ENCODE measurements around the gene HS3ST2. TPM values are rescaled to one million over a fixed set of nuclear protein-coding genes. Genes with fewer than 3 reads are reported as not detected.

HS3ST2 gene
- polyA plus RNA-seq, 1 experiment = not detected

DNA sequence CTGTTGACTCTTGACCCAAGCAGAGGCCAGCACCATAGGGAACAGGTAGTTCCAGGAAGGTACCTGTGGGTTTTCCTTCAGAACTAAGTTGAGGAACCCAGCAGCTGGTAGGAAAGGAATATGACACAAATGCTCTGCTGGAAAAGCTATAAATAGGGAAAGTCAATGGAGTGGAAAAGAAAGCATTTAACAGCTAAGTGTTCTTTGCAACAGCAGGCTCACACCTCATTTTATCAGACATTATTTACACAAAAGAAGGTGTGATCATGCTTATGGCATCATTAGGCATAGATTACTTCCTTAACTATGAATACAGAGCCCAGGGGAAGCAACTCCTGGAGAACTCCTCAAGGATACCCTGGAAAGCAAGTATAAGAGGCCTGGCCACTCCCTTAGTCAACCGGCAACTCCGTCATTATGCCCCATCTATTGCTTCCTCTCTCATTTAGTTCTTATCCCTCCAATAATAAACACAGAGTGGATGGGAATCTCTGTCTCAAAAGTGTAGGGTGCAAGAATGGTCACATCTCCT, 128.1 kb downstream of the HS3ST2 start:
- no peak for DNase-seq (ENCODE audit: low read depth, low spot score)
- CTCF ChIA-PET = no interaction called here
- POLR2A ChIA-PET = no interaction called here
- no peak overlapping the region for H3K4me3 ChIP-seq (ENCODE audit: low read depth, low read length)
- TF ChIP-seq, protein P1, sequence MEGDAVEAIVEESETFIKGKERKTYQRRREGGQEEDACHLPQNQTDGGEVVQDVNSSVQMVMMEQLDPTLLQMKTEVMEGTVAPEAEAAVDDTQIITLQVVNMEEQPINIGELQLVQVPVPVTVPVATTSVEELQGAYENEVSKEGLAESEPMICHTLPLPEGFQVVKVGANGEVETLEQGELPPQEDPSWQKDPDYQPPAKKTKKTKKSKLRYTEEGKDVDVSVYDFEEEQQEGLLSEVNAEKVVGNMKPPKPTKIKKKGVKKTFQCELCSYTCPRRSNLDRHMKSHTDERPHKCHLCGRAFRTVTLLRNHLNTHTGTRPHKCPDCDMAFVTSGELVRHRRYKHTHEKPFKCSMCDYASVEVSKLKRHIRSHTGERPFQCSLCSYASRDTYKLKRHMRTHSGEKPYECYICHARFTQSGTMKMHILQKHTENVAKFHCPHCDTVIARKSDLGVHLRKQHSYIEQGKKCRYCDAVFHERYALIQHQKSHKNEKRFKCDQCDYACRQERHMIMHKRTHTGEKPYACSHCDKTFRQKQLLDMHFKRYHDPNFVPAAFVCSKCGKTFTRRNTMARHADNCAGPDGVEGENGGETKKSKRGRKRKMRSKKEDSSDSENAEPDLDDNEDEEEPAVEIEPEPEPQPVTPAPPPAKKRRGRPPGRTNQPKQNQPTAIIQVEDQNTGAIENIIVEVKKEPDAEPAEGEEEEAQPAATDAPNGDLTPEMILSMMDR (IDR thresholded peaks at IDR 0.05; ENCODE audit: low read depth, low read length) = no peak
- H3K27me3 ChIP-seq (ENCODE audit: control insufficient read depth, insufficient read depth, low read length) = no peaks in the 10 kb centered on the region
- no peak overlapping the region for H3K27ac ChIP-seq (ENCODE audit: low read depth, low read length)
- H3K9me3 ChIP-seq (ENCODE audit: control insufficient read depth, insufficient read depth, low read length) = no peaks in the 10 kb centered on the region

DNA sequence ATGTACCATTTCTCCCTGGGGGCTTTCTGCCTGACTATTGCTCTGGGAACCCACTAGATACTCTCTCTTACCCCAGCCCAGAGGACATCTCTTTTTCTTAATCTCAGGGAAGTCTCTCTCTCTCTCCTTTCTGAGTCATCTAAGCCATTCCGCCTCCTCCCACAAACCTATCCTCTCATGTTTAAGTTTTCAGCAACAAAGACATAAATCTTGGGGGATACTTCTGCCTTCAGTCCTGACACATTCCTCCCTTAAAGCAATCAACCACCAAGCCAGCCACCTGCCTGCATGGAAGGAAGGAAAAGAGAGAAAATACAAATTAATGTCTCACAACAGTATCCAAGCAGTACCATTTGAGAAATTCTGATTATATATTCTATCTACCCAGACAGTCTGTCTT, 128.8 kb downstream of the HS3ST2 start:
- POLR2A ChIA-PET = no interaction called here
- CTCF ChIA-PET = no interaction called here
- Histone ChIP-seq H3K9me3 (ENCODE audit: control insufficient read depth, insufficient read depth, low read length) (no peaks in the 10 kb centered on the region; the same call in 1 of the 2 replicates), H3K27ac (ENCODE audit: low read depth, low read length) (no peak overlapping the region), H3K27me3 (ENCODE audit: control insufficient read depth, insufficient read depth, low read length) (peaks cover 4% of the 10 kb centered on the region), H3K4me3 (ENCODE audit: low read depth, low read length) (no peak overlapping the region)
- TF ChIP-seq, protein P1 (IDR thresholded peaks at IDR 0.05; ENCODE audit: low read depth, low read length) = no peak
- no peak for DNase-seq (ENCODE audit: low read depth, low spot score)

DNA sequence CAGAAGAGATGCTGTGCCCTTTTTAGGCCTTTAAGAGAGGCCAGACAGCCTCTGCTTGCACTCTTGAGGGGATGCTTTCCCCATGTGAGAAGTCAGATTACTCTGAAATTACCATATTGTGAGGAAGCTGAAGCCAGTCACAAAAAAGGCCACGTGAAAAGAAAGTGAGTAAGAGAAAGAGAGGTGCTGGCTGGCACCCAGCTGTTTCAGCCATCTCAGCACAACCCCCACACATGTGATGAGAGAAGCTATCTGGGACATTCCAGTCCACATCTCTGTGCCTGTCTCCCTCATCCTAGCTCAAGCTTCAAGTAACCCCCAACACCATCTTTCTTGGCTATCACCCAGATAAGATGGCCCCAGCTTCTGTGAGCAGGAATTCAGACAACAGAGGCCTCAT, 131.4 kb downstream of the HS3ST2 start:
- Histone ChIP-seq H3K27me3 (ENCODE audit: control insufficient read depth, insufficient read depth, low read length) (peaks cover 7% of the 10 kb centered on the region), H3K27ac (ENCODE audit: low read depth, low read length) (no peak overlapping the region), H3K4me3 (ENCODE audit: low read depth, low read length) (no peak overlapping the region), H3K9me3 (ENCODE audit: control insufficient read depth, insufficient read depth, low read length) (no peaks in the 10 kb centered on the region; the same call in 1 of the 2 replicates)
- CTCF ChIA-PET = no interaction called here
- TF ChIP-seq, protein P1 (IDR thresholded peaks at IDR 0.05; ENCODE audit: low read depth, low read length) = no peak
- POLR2A ChIA-PET = no interaction called here
- DNase-seq (ENCODE audit: low read depth, low spot score) = no peak

DNA sequence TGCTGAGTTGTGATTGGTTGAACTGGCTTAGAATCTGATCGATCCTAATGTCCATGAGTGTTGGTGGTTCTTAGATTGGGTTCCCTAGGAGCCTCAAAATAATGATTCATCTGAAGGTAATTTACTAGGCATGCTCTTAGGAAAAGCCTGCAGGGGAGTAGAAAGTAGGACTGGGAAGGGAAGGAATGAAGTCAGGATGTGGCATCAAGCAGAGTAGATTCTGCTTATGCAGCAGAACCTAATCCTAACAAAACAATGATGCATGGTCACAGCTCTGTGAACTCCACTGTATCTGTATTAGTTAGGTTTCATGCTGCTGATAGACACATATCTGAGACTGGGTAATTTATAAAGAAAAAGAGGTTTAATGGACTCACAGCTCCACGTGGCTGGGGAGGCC, 132.5 kb downstream of the HS3ST2 start:
- Histone ChIP-seq H3K4me3 (ENCODE audit: low read depth, low read length) (no peak overlapping the region), H3K27ac (ENCODE audit: low read depth, low read length) (no peak overlapping the region), H3K27me3 (ENCODE audit: control insufficient read depth, insufficient read depth, low read length) (peaks cover 7% of the 10 kb centered on the region), H3K9me3 (ENCODE audit: control insufficient read depth, insufficient read depth, low read length) (no peaks in the 10 kb centered on the region; the same call in 1 of the 2 replicates)
- TF ChIP-seq, protein P1 (IDR thresholded peaks at IDR 0.05; ENCODE audit: low read depth, low read length) = no peak
- DNase-seq (ENCODE audit: low read depth, low spot score) = no peak
- ChIA-PET CTCF (interaction anchor here (0.7 kb wide), 1 partner anchor 1064 kb away, joined by 3 read pairs; no protein-coding TSS in a partner anchor), POLR2A (no interaction called here)

DNA sequence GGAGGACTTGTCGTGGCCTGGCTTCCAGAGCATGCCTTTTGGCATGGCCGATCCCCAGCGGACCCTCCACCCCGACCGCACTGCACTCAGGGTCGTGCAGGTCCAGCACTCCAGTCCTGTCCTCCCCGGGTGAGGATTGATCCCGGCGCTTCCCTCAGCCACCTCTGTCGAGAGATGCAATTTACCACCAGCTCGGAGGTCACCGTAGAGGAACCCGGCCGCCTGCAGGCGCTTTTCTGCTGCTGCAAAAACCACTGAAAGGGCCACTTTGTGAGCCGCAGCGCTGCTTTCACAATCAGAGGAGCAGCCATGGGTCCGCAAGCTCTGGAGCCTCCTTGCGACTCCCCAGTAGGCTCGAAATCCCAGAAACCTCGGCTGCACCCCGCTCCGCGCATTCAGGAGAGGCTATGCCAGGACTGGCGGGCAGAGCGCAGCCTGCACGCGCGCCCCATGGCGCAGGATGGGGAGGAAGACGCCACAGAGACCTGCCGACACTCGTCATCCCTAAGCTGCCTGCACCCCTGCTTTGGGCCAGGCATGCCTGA, 134.2 kb downstream of the HS3ST2 start:
- ChIA-PET POLR2A (no interaction called here), CTCF (interaction anchor here (0.5 to 0.9 kb wide), 2 partner anchors 486 to 1000 kb away, joined by 3 read pairs; no protein-coding TSS in a partner anchor)
- Histone ChIP-seq H3K27me3 (ENCODE audit: control insufficient read depth, insufficient read depth, low read length) (peaks cover 7% of the 10 kb centered on the region), H3K9me3 (ENCODE audit: control insufficient read depth, insufficient read depth, low read length) (no peaks in the 10 kb centered on the region; the same call in 1 of the 2 replicates), H3K4me3 (ENCODE audit: low read depth, low read length) (no peak overlapping the region), H3K27ac (ENCODE audit: low read depth, low read length) (no peak overlapping the region)
- no peak for DNase-seq (ENCODE audit: low read depth, low spot score)
- TF ChIP-seq, protein P1 (IDR thresholded peaks at IDR 0.05; ENCODE audit: low read depth, low read length) = no peak

All from AG04450 (cell line).